WTC11 (cell line): ENCODE data around the gene TP73. TPM values are rescaled to one million over a fixed set of nuclear protein-coding genes. Genes with fewer than 3 reads are reported as not detected.
A peak's percentile ranks its signal among the peaks of the same experiment; 100 is the strongest.

ENCODE experiments used
- ATAC-seq: fragments of 200-7000 bp; cut with Tn5 transposase; 2 replicates; pipeline ENCODE4 v1.10.0; 2021; ENCODE audit warnings: mild to moderate bottlenecking, moderate library complexity
- CTCF ChIA-PET: fragments of 300-600 bp; sonication (Branson Sonifier 250); formaldehyde crosslinking; loops from one replicate; lab custom pipeline; 2021; ENCODE audit warnings: antibody characterized with exemption; lab: Charles Lee
- POLR2A ChIA-PET: fragments of 350-600 bp; sonication (Branson Sonifier 250); formaldehyde crosslinking; loops from one replicate; lab custom pipeline; 2021; ENCODE audit warnings: antibody characterized with exemption; lab: Charles Lee
- DNase-seq: peaks from one replicate; pipeline ENCODE4 v3.0.0; 2021; ENCODE audit warnings: low spot score
- H3K27ac Mint-ChIP-seq: 2 replicates; pipeline ENCODE4 v1.8.0; 2021; ENCODE audit warnings: mixed read lengths
- H3K27me3 Mint-ChIP-seq: 2 replicates; pipeline ENCODE4 v1.8.0; 2021; ENCODE audit warnings: low read depth, mild to moderate bottlenecking, moderate library complexity, mixed read lengths
- H3K36me3 Mint-ChIP-seq: 2 replicates; pipeline ENCODE4 v1.8.0; 2021; ENCODE audit warnings: mixed read lengths
- H3K4me1 Mint-ChIP-seq: 2 replicates; pipeline ENCODE4 v1.8.0; 2022; ENCODE audit warnings: mixed read lengths
- H3K4me3 Mint-ChIP-seq: 2 replicates; pipeline ENCODE4 v1.8.0; 2021; ENCODE audit warnings: mild to moderate bottlenecking, moderate library complexity, mixed read lengths
- H3K9me3 Mint-ChIP-seq: 2 replicates; pipeline ENCODE4 v1.8.0; 2021; ENCODE audit warnings: mixed read lengths
- ATF1 ChIP-seq: sonication (generic); formaldehyde crosslinking; IDR thresholded peaks from 2 replicates; pipeline ENCODE4 v1.8.1; 2023; ENCODE audit warnings: mild to moderate bottlenecking, moderate library complexity, missing genetic modification reagents
- FOXK1 ChIP-seq: sonication (generic); formaldehyde crosslinking; IDR thresholded peaks from 2 replicates; pipeline ENCODE4 v1.8.0; 2022; ENCODE audit warnings: mild to moderate bottlenecking, moderate library complexity, missing genetic modification reagents
- FOXP1 ChIP-seq: sonication (generic); formaldehyde crosslinking; IDR thresholded peaks from 2 replicates; pipeline ENCODE4 v1.8.0; 2022; ENCODE audit warnings: missing genetic modification reagents, mild to moderate bottlenecking, moderate library complexity, borderline replicate concordance
- IRF2 ChIP-seq: sonication (generic); formaldehyde crosslinking; IDR thresholded peaks from 2 replicates; pipeline ENCODE4 v1.8.0; 2022; ENCODE audit warnings: low read depth, missing genetic modification reagents, borderline replicate concordance
- JUN ChIP-seq: sonication (generic); formaldehyde crosslinking; IDR thresholded peaks from 2 replicates; pipeline ENCODE4 v1.8.0; 2023; ENCODE audit warnings: mild to moderate bottlenecking, missing genetic modification reagents
- MYBL2 ChIP-seq: sonication (generic); formaldehyde crosslinking; IDR thresholded peaks from 2 replicates; pipeline ENCODE4 v1.8.1; 2023; ENCODE audit warnings: mild to moderate bottlenecking, moderate library complexity, missing genetic modification reagents
- PRRX2 ChIP-seq: fragments of 250-450 bp; sonication (Bioruptor Pico); IDR thresholded peaks from 2 replicates; pipeline ENCODE4 v1.8.0; 2021; ENCODE audit warnings: mild to moderate bottlenecking
- RORB ChIP-seq: fragments of 250-450 bp; sonication (Bioruptor Pico); IDR thresholded peaks from 2 replicates; pipeline ENCODE4 v1.9.0; 2021; ENCODE audit warnings: mild to moderate bottlenecking
- SMAD3 ChIP-seq: sonication (generic); formaldehyde crosslinking; IDR thresholded peaks from 2 replicates; pipeline ENCODE4 v1.8.0; 2022; ENCODE audit warnings: missing genetic modification reagents, mild to moderate bottlenecking, borderline replicate concordance
- SMAD4 ChIP-seq: sonication (generic); formaldehyde crosslinking; IDR thresholded peaks from 2 replicates; pipeline ENCODE4 v1.8.0; 2022; ENCODE audit warnings: mild to moderate bottlenecking, missing genetic modification reagents
- SOX15 ChIP-seq: fragments of 250-450 bp; sonication (Bioruptor Pico); IDR thresholded peaks from 2 replicates; pipeline ENCODE4 v1.9.0; 2021; ENCODE audit warnings: mild to moderate bottlenecking
- TEAD1 ChIP-seq: sonication (generic); formaldehyde crosslinking; IDR thresholded peaks from 2 replicates; pipeline ENCODE4 v1.8.0; 2022; ENCODE audit warnings: mild to moderate bottlenecking, missing genetic modification reagents
- TP53 ChIP-seq: sonication (generic); formaldehyde crosslinking; IDR thresholded peaks from 2 replicates; pipeline ENCODE4 v1.8.1; 2023; ENCODE audit warnings: mild to moderate bottlenecking, missing genetic modification reagents
- ZNF263 ChIP-seq: sonication (generic); formaldehyde crosslinking; IDR thresholded peaks from 2 replicates; pipeline ENCODE4 v1.8.1; 2022; ENCODE audit warnings: low read depth, mild to moderate bottlenecking, moderate library complexity, missing genetic modification reagents
- ZNF423 ChIP-seq: fragments of 250-450 bp; sonication (Bioruptor Pico); IDR thresholded peaks from 2 replicates; pipeline ENCODE4 v2.1.2; 2022; ENCODE audit warnings: mild to moderate bottlenecking, moderate library complexity
- ZNF671 ChIP-seq: fragments of 250-450 bp; sonication (Bioruptor Pico); IDR thresholded peaks from 2 replicates; pipeline ENCODE4 v1.8.0; 2021; ENCODE audit warnings: mild to moderate bottlenecking
- total RNA-seq: library from RNA; stranded (reverse); gene quantifications from 3 replicates; pipeline ENCODE4 v1.2.3, GENCODE V29; 2021
- TF ChIP-seq, protein P1 (sequence below): sonication (generic); formaldehyde crosslinking; IDR thresholded peaks from 2 replicates; pipeline ENCODE4 v1.8.1; 2022; ENCODE audit warnings: mild to moderate bottlenecking, missing genetic modification reagents, moderate library complexity, borderline replicate concordance
- TF ChIP-seq, protein P2 (sequence below): sonication (generic); formaldehyde crosslinking; IDR thresholded peaks from 2 replicates; pipeline ENCODE4 v1.8.1; 2023; ENCODE audit warnings: mild to moderate bottlenecking, moderate library complexity, missing genetic modification reagents
- TF ChIP-seq, protein P3 (sequence below): fragments of 250-450 bp; sonication (Bioruptor Pico); IDR thresholded peaks from 2 replicates; pipeline ENCODE4 v1.9.0; 2021; ENCODE audit warnings: moderate library complexity, mild to moderate bottlenecking, inconsistent platforms, borderline replicate concordance
- TF ChIP-seq, protein P4 (sequence below): sonication (generic); formaldehyde crosslinking; IDR thresholded peaks from 2 replicates; pipeline ENCODE4 v1.8.0; 2022; ENCODE audit warnings: mild to moderate bottlenecking, missing genetic modification reagents
- TF ChIP-seq, protein P5 (sequence below): sonication (generic); formaldehyde crosslinking; IDR thresholded peaks from 2 replicates; pipeline ENCODE4 v1.8.0; 2022; ENCODE audit warnings: mild to moderate bottlenecking, missing genetic modification reagents
- TF ChIP-seq, protein P6 (sequence below): fragments of 250-450 bp; sonication (Bioruptor Pico); IDR thresholded peaks from 2 replicates; pipeline ENCODE4 v1.8.0; 2021; ENCODE audit warnings: mild to moderate bottlenecking

The TP73 gene
- total RNA-seq, 1 experiment from 2014 or later: 5.7 TPM

DNA sequence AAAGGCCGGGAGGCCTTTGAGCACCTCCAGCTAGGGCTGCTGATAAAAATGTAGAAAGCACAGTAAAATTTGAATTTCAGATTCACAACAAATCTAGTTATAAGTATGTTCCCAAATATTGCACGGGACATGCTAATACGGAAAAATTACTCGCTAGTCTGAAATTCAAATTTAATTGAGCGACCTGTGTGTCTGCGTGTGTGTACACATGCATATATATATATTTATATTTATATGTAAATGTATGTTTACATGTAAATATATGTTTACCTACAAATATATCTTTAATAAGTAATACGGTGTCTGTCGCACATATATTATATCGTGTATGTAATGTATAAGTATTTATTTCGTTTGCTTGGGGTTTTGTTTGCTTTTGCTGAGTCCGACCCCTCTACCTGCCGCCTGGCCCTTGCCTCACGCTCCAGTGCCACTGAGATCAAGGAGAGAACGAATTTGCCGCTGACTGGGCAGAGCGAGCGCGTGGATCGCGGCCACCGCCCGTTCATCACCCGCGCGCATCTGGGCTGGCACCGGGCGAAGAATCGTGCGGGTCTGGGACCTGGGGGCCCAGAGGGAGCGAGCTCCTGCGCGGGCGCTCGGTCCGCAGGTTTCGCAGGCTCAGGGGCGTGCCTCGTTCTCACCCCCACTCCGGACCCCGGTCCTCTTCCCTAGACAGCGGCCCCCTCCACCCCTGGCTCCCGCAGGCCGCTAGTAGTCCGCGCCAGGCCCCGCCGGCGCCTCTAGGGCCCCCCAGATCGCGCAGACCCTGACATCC, 1.9 kb upstream of the TP73 start:
- ATAC-seq (no peak), DNase-seq (no peak)
- Mint-ChIP-seq H3K27me3 (peaks cover 48% of the 10 kb centered on the region), H3K36me3 (peaks cover 11% of the 10 kb centered on the region), H3K4me1 (peaks cover 10% of the 10 kb centered on the region), H3K9me3 (no peaks in the 10 kb centered on the region), H3K4me3 (peak overlapping the region; percentile 82), H3K27ac (no peak overlapping the region)
- ChIA-PET POLR2A (interaction anchor here (1.0 kb wide), 1 partner anchor 76 kb away, joined by 3 read pairs; no protein-coding TSS in a partner anchor), CTCF (interaction anchor here (1.1 to 1.9 kb wide), 6 partner anchors 28 to 197 kb away, joined by 3 to 11 read pairs (median 4); no protein-coding TSS in a partner anchor)
- TF ChIP-seq TP53 (CRISPR knock-in tag) (no peak), FOXK1 (CRISPR knock-in tag) (no peak), TEAD1 (CRISPR knock-in tag) (no peak), MYBL2 (no peak), JUN (no peak), SOX15 (CRISPR knock-in tag) (no peak), ATF1 (CRISPR knock-in tag) (no peak), SMAD4 (CRISPR knock-in tag) (no peak), SMAD3 (CRISPR knock-in tag) (no peak)
- TF ChIP-seq, protein P1, sequence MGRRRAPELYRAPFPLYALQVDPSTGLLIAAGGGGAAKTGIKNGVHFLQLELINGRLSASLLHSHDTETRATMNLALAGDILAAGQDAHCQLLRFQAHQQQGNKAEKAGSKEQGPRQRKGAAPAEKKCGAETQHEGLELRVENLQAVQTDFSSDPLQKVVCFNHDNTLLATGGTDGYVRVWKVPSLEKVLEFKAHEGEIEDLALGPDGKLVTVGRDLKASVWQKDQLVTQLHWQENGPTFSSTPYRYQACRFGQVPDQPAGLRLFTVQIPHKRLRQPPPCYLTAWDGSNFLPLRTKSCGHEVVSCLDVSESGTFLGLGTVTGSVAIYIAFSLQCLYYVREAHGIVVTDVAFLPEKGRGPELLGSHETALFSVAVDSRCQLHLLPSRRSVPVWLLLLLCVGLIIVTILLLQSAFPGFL (CRISPR knock-in tag): no peak
- TF ChIP-seq, protein P2, sequence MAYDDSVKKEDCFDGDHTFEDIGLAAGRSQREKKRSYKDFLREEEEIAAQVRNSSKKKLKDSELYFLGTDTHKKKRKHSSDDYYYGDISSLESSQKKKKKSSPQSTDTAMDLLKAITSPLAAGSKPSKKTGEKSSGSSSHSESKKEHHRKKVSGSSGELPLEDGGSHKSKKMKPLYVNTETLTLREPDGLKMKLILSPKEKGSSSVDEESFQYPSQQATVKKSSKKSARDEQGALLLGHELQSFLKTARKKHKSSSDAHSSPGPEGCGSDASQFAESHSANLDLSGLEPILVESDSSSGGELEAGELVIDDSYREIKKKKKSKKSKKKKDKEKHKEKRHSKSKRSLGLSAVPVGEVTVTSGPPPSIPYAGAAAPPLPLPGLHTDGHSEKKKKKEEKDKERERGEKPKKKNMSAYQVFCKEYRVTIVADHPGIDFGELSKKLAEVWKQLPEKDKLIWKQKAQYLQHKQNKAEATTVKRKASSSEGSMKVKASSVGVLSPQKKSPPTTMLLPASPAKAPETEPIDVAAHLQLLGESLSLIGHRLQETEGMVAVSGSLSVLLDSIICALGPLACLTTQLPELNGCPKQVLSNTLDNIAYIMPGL (CRISPR knock-in tag): no peak
- TF ChIP-seq, protein P3, sequence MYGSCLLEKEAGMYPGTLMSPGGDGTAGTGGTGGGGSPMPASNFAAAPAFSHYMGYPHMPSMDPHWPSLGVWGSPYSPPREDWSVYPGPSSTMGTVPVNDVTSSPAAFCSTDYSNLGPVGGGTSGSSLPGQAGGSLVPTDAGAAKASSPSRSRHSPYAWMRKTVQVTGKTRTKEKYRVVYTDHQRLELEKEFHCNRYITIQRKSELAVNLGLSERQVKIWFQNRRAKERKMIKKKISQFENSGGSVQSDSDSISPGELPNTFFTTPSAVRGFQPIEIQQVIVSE (CRISPR knock-in tag): no peak
- TF ChIP-seq, protein P4, sequence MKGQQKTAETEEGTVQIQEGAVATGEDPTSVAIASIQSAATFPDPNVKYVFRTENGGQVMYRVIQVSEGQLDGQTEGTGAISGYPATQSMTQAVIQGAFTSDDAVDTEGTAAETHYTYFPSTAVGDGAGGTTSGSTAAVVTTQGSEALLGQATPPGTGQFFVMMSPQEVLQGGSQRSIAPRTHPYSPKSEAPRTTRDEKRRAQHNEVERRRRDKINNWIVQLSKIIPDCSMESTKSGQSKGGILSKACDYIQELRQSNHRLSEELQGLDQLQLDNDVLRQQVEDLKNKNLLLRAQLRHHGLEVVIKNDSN (CRISPR knock-in tag): no peak

DNA sequence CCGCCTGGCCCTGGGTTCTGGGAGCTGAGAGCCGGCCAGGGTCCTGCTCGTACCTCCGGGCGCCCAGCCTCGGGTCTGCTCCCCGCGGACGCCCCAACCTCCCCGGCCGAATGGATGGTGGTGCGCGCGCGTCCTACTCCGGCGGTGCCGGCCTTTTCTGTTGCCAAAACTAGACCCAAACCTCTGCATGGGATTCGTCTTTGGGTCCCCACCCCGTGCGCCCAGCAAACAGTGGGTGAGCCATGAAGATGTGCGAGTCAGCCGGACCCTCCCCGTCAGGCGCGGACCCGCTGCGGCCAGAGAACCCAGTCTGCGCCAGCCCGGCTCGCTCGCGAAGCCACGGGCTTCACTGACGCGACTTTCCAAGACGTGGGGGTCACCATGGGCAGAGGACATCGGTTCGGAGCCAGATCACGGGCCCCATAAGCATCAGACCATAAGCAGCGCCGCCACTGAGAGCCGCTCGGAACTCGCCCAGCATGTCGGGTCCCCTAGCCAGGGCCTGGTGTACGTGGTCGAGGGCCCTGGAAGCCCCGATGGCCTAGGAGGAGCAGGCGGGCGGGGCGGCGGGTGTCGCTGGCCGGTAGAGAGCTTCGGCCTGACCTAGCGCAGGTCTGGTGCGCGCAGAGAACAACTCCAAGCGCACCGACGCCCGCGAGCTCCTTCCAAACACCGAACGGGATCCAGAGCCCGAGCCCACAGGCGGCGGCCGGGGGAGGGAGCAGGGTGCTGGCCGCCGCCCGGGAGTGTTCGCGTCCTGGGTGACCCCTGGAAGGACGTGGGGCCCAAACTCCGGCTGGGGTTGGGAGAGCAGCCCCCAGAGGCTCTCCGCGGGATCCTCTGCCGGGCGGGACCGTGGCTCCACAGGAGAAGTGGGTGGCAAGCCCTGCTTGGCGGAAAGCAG, 1.0 kb upstream of the TP73 start:
- Mint-ChIP-seq H3K27me3 (peaks cover 56% of the 10 kb centered on the region), H3K36me3 (peaks cover 8% of the 10 kb centered on the region; the same call in 1 of the 2 replicates), H3K4me3 (peak overlapping the region; percentile 82), H3K27ac (no peak overlapping the region), H3K9me3 (no peaks in the 10 kb centered on the region), H3K4me1 (peaks cover 10% of the 10 kb centered on the region)
- DNase-seq (peak; percentile 65), ATAC-seq (peak; percentile 51)
- TF ChIP-seq, protein P5, sequence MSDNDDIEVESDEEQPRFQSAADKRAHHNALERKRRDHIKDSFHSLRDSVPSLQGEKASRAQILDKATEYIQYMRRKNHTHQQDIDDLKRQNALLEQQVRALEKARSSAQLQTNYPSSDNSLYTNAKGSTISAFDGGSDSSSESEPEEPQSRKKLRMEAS (CRISPR knock-in tag): 0 out of 2 replicates have a peak, but pooled peaks have one; percentile 17
- TF ChIP-seq, protein P6, sequence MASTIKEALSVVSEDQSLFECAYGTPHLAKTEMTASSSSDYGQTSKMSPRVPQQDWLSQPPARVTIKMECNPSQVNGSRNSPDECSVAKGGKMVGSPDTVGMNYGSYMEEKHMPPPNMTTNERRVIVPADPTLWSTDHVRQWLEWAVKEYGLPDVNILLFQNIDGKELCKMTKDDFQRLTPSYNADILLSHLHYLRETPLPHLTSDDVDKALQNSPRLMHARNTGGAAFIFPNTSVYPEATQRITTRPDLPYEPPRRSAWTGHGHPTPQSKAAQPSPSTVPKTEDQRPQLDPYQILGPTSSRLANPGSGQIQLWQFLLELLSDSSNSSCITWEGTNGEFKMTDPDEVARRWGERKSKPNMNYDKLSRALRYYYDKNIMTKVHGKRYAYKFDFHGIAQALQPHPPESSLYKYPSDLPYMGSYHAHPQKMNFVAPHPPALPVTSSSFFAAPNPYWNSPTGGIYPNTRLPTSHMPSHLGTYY (CRISPR knock-in tag): no peak
- TF ChIP-seq ZNF263 (CRISPR knock-in tag) (0 out of 2 replicates have a peak, but pooled peaks have one; percentile 40), FOXP1 (CRISPR knock-in tag) (no peak), IRF2 (CRISPR knock-in tag) (no peak), ZNF671 (no peak), RORB (no peak), PRRX2 (CRISPR knock-in tag) (no peak), ZNF423 (CRISPR knock-in tag) (no peak)
- TF ChIP-seq, protein P3 (CRISPR knock-in tag): no peak
- TF ChIP-seq, protein P2 (CRISPR knock-in tag): peak; percentile 32; the same call in 1 of the 2 replicates
- ChIA-PET POLR2A (interaction anchor here (1.0 kb wide), 1 partner anchor 76 kb away, joined by 3 read pairs; no protein-coding TSS in a partner anchor), CTCF (interaction anchor here (0.9 to 3.8 kb wide), 12 partner anchors 22 to 198 kb away, joined by 3 to 27 read pairs (median 6); no protein-coding TSS in a partner anchor)
